Suprapubic skin (tissue), 4 donors: ENCODE measurements around the gene TMCC2.

ENCODE experiments used
- EP300 ChIP-seq: sonication (generic); formaldehyde crosslinking; IDR thresholded peaks from one replicate; pipeline ENCODE4 v1.6.1; 2017; ENCODE audit warnings: antibody characterized with exemption
- POLR2A ChIP-seq, 2 donors: fragments of 450-650 bp; IDR thresholded peaks; one replicate each; pipeline ENCODE4 v1.6.1; 2017; ENCODE audit warnings: antibody characterized with exemption in 2 of 2, mild to moderate bottlenecking in 2 of 2, moderate library complexity in 2 of 2
- POLR2AphosphoS5 ChIP-seq, 3 donors: sonication (generic); formaldehyde crosslinking; IDR thresholded peaks; one replicate each; pipeline ENCODE4 v1.6.1; 2017; ENCODE audit warnings: antibody characterized with exemption in 3 of 3
- TF ChIP-seq, protein P1 (sequence below), 2 donors: fragments of 200-600 bp in 1 of 2; fragments of 450-650 bp in 1 of 2; sonication (generic) in 1 of 2; IDR thresholded peaks; one replicate each; pipeline ENCODE4 v1.5.1; 2016 to 2019; ENCODE audit warnings: antibody characterized with exemption in 2 of 2, mild to moderate bottlenecking in 1 of 2, moderate library complexity in 1 of 2

- TF ChIP-seq, protein P1, sequence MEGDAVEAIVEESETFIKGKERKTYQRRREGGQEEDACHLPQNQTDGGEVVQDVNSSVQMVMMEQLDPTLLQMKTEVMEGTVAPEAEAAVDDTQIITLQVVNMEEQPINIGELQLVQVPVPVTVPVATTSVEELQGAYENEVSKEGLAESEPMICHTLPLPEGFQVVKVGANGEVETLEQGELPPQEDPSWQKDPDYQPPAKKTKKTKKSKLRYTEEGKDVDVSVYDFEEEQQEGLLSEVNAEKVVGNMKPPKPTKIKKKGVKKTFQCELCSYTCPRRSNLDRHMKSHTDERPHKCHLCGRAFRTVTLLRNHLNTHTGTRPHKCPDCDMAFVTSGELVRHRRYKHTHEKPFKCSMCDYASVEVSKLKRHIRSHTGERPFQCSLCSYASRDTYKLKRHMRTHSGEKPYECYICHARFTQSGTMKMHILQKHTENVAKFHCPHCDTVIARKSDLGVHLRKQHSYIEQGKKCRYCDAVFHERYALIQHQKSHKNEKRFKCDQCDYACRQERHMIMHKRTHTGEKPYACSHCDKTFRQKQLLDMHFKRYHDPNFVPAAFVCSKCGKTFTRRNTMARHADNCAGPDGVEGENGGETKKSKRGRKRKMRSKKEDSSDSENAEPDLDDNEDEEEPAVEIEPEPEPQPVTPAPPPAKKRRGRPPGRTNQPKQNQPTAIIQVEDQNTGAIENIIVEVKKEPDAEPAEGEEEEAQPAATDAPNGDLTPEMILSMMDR (IDR thresholded peaks at IDR 0.05), result no peak
- no peak for TF ChIP-seq EP300
- TF ChIP-seq POLR2AphosphoS5 (IDR thresholded peaks at IDR 0.05), result no peak
- TF ChIP-seq POLR2A (IDR thresholded peaks at IDR 0.05), result no peak
Measured at GRCh38 chr1:205298191-205298994, 70.6 kb downstream of the TMCC2 start.
